Choroid plexus epithelial cell (primary cell): ENCODE results near the gene CDH11.

Source experiments
- DNase-seq: peaks from one replicate; pipeline ENCODE4 v3.0.0-alpha.2; 2010; ENCODE audit warnings: low read depth
- H3K4me3 ChIP-seq: 2 replicates; pipeline ENCODE4 v1.5.1; 2011; ENCODE audit warnings: low read depth, mild to moderate bottlenecking, control low read depth, low read length, moderate library complexity
- CTCF ChIP-seq: conservative IDR thresholded peaks from 2 replicates; pipeline ENCODE4 v1.5.1; 2011; ENCODE audit warnings: low read depth, mild to moderate bottlenecking, control low read depth, inconsistent platforms, low read length, moderate library complexity

Gene CDH11

GRCh38 chr16:64948056-64948455, 173.8 kb downstream of the CDH11 start:
- DNase-seq, result no peak
- no peak overlapping the region for H3K4me3 ChIP-seq
- TF ChIP-seq CTCF, result no peak

- TF ChIP-seq CTCF, result no peak
- H3K4me3 ChIP-seq, result no peak overlapping the region
- DNase-seq, result no peak
These were observed 174.2 kb downstream of the CDH11 start for GRCh38 chr16:64947651-64948050.

- DNase-seq, result peak; percentile 54
- H3K4me3 ChIP-seq, result no peak overlapping the region
- TF ChIP-seq CTCF, result no peak
These were observed 188.0 kb downstream of the CDH11 start for GRCh38 chr16:64933885-64934284.

GRCh38 chr16:64926476-64926875, 195.4 kb downstream of the CDH11 start:
- TF ChIP-seq CTCF, result no peak
- no peak overlapping the region for H3K4me3 ChIP-seq
- DNase-seq, result no peak

- DNase-seq, result no peak
- TF ChIP-seq CTCF, result no peak
These were observed 196.7 kb downstream of the CDH11 start for GRCh38 chr16:64925166-64925565.

GRCh38 chr16:64924086-64924485, 197.8 kb downstream of the CDH11 start:
- DNase-seq, result no peak
- H3K4me3 ChIP-seq, result no peak overlapping the region
- TF ChIP-seq CTCF, result no peak

More at GRCh38 chr16:64925166-64925565, 196.7 kb downstream of the CDH11 start:
- H3K4me3 ChIP-seq, result no peak overlapping the region

GRCh38 chr16:64919929-64920607, 201.8 kb downstream of the CDH11 start:
- H3K4me3 ChIP-seq, result no peak overlapping the region
- peak; percentile 73 for DNase-seq
- TF ChIP-seq CTCF, result no peak
